GM23338 (cell line): Measurements from ENCODE around the gene RTL1. TPM values are rescaled to one million over a fixed set of nuclear protein-coding genes. Genes with fewer than 3 reads are reported as not detected.

ENCODE experiments used
- ATAC-seq: fragments of 200-7000 bp; cut with Tn5 transposase; 3 replicates; pipeline ENCODE4 v1.9.1; 2020
- DNase-seq: peaks from one replicate; pipeline ENCODE4 v3.0.0-alpha.2; 2015; ENCODE audit warnings: low spot score
- H2AFZ ChIP-seq: fragments of 200-600 bp; sonication (generic); 2 replicates; pipeline ENCODE4 v1.8.0; 2016; ENCODE audit warnings: antibody characterized with exemption, mild to moderate bottlenecking, moderate library complexity
- H3F3A ChIP-seq: fragments of 200-600 bp; sonication (generic); replicated peaks from 2 replicates; pipeline ENCODE4 v1.8.0; 2017; ENCODE audit warnings: antibody characterized with exemption, mixed run types, low read depth
- H3K27ac ChIP-seq: fragments of 200-600 bp; sonication (generic); 2 replicates; pipeline ENCODE4 v1.6.1; 2016; ENCODE audit warnings: low read depth
- H3K27me3 ChIP-seq: fragments of 200-600 bp; sonication (generic); 2 replicates; pipeline ENCODE4 v1.8.0; 2016; ENCODE audit warnings: mild to moderate bottlenecking, mixed run types, moderate library complexity; ENCODE audit not compliant: insufficient read depth
- H3K36me3 ChIP-seq: fragments of 200-600 bp; sonication (generic); 2 replicates; pipeline ENCODE4 v1.8.0; 2016; ENCODE audit warnings: mild to moderate bottlenecking; ENCODE audit not compliant: insufficient read depth
- H3K4me1 ChIP-seq: fragments of 200-600 bp; sonication (generic); 2 replicates; pipeline ENCODE4 v1.8.0; 2016; ENCODE audit warnings: mild to moderate bottlenecking, moderate library complexity; ENCODE audit not compliant: insufficient read depth
- H3K4me2 ChIP-seq: fragments of 200-600 bp; sonication (generic); 2 replicates; pipeline ENCODE4 v1.7.1; 2017; ENCODE audit warnings: mixed run types
- H3K4me3 ChIP-seq: fragments of 200-600 bp; sonication (generic); 2 replicates; pipeline ENCODE4 v1.6.1; 2016; ENCODE audit warnings: mixed run types
- H3K79me2 ChIP-seq: fragments of 200-600 bp; sonication (generic); replicated peaks from 2 replicates; pipeline ENCODE4 v1.8.0; 2017; ENCODE audit warnings: mild to moderate bottlenecking; ENCODE audit not compliant: insufficient read depth
- H3K9me2 ChIP-seq: fragments of 200-600 bp; sonication (generic); 2 replicates; pipeline ENCODE4 v1.8.0; 2017; ENCODE audit not compliant: insufficient read depth
- H4K20me1 ChIP-seq: fragments of 200-600 bp; sonication (generic); replicated peaks from 2 replicates; pipeline ENCODE4 v1.8.0; 2017; ENCODE audit warnings: mild to moderate bottlenecking; ENCODE audit not compliant: insufficient read depth
- H3K27ac Mint-ChIP-seq: 2 replicates; pipeline ENCODE4 v1.8.0; 2020; ENCODE audit warnings: inconsistent platforms, mild to moderate bottlenecking, moderate library complexity, mixed read lengths
- H3K27me3 Mint-ChIP-seq: 3 replicates; pipeline ENCODE4 v1.8.0; 2022; ENCODE audit warnings: low read depth, mild to moderate bottlenecking, moderate library complexity, mixed read lengths, inconsistent platforms; ENCODE audit not compliant: insufficient read depth, poor library complexity
- H3K36me3 Mint-ChIP-seq: 3 replicates; pipeline ENCODE4 v1.8.0; 2021; ENCODE audit warnings: low read depth, mild to moderate bottlenecking, inconsistent platforms, moderate library complexity, mixed read lengths
- H3K4me1 Mint-ChIP-seq: 3 replicates; pipeline ENCODE4 v1.8.0; 2020; ENCODE audit warnings: mild to moderate bottlenecking, inconsistent platforms, mixed read lengths
- H3K4me3 Mint-ChIP-seq: 3 replicates; pipeline ENCODE4 v1.8.0; 2021; ENCODE audit warnings: moderate library complexity, mild to moderate bottlenecking, inconsistent platforms, mixed read lengths
- H3K9me3 Mint-ChIP-seq: 3 replicates; pipeline ENCODE4 v1.8.0; 2020; ENCODE audit warnings: moderate library complexity, mild to moderate bottlenecking, inconsistent platforms, mixed read lengths
- EZH2 ChIP-seq: fragments of 200-600 bp; sonication (generic); IDR thresholded peaks from one replicate; pipeline ENCODE4 v1.8.0; 2017; ENCODE audit warnings: antibody characterized with exemption, mild to moderate bottlenecking, low read depth; ENCODE audit not compliant: unreplicated experiment
- EZH2phosphoT487 ChIP-seq: fragments of 200-600 bp; sonication (generic); IDR thresholded peaks from one replicate; pipeline ENCODE4 v1.8.1; 2018; ENCODE audit warnings: antibody characterized with exemption; ENCODE audit not compliant: unreplicated experiment
- JUNB ChIP-seq: IDR thresholded peaks from one replicate; pipeline ENCODE4 v1.6.1; 2016; ENCODE audit warnings: antibody characterized with exemption; ENCODE audit not compliant: unreplicated experiment
- NANOG ChIP-seq: IDR thresholded peaks from 2 replicates; pipeline ENCODE4 v1.6.1; 2016; ENCODE audit warnings: antibody characterized with exemption, borderline replicate concordance
- POLR2AphosphoS5 ChIP-seq: IDR thresholded peaks from 2 replicates; pipeline ENCODE4 v1.6.1; 2016; ENCODE audit warnings: antibody characterized with exemption, low read depth
- STAT1 ChIP-seq: IDR thresholded peaks from one replicate; pipeline ENCODE4 v1.6.1; 2016; ENCODE audit warnings: antibody characterized with exemption; ENCODE audit not compliant: unreplicated experiment
- ZNF114 ChIP-seq: fragments of 250-450 bp; sonication (Bioruptor Pico); IDR thresholded peaks from 2 replicates; pipeline ENCODE4 v1.5.0; 2020; ENCODE audit warnings: mild to moderate bottlenecking, moderate library complexity
- ZNF331 ChIP-seq: fragments of 250-450 bp; sonication (Bioruptor Pico); IDR thresholded peaks from 2 replicates; pipeline ENCODE4 v1.5.0; 2020; ENCODE audit warnings: low read depth, mild to moderate bottlenecking, moderate library complexity
- polyA plus RNA-seq: library from polyadenylated mRNA; unstranded; fragments of >200 nt; fragmentation: Nextera tagmentation; extraction: Ambion mirVana; gene quantifications from 2 replicates; pipeline ENCODE4 v1.2.1, GENCODE V29; 2016
- total RNA-seq: library from RNA; depleted of rRNA; stranded (reverse); fragments of >200 nt; shearing (Covaris generic); gene quantifications from 2 replicates; pipeline ENCODE4 v1.2.3, GENCODE V29; 2014
- TF ChIP-seq, protein P1 (sequence below), 2 experiments: fragments of 200-600 bp in 1 of 2; sonication (generic) in 1 of 2; conservative IDR thresholded peaks; 2 replicates each; pipeline versions ENCODE4 v1.5.1 to v1.6.1; 2016 to 2017; ENCODE audit warnings: antibody characterized with exemption in 2 of 2, low read depth in 2 of 2, mild to moderate bottlenecking in 2 of 2, moderate library complexity in 1 of 2

RTL1 gene
- total and polyA plus RNA-seq, 2 experiments from 2014 or later: not detected

DNA sequence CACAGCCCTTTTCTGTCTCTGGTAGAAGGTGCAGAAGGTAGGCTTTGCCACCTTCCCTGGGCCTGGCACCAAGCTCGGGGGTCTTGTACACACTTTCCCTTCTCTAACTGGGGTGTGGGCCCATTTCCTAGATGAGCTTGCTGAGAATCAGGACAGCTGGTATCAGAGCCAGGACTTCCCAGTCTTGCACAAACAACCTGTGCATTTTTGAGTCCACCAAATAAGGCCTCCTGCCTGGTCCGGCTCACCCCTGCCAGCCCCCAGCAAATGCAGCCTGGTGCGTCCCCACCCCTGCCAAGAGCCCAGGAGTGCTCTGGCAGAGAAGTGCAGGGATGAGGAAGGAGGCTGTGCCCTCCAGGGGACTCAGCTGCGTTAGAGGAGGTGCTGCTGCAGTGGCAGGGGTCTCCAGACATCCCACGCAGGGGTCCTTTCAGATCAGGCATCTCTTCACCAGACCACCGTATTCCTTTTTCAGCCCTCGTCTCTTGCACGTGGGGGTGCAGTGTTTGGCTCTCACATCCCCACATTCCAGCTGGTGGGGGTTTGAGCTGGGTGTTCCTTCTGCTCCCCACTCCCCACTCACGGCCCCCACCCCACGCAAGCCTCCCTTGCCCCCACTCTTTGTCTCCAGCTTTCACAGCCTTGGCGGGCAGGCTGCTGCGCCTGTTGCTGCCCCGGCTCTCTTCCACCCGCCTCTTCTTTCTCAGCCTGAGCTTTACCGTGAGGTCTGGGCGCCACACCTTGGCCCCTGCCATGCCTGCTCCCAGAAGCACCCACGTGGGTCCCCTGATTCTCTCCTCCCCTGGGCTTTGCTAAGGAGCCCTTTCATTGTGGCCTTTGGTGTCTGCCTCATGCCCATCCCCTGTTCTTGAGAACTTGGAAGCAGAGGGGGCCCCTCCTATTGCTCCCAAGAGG is 45.3 kb downstream of the RTL1 start:
- no peak overlapping the region for H3K4me3 ChIP-seq
- Mint-ChIP-seq H3K27me3 (peaks cover 3% of the 10 kb centered on the region), H3K36me3 (no peaks in the 10 kb centered on the region), H3K27ac (no peak overlapping the region), H3K4me3 (no peak overlapping the region), H3K4me1 (no peaks in the 10 kb centered on the region; the same call in 2 of the 3 replicates), H3K9me3 (peaks cover 9% of the 10 kb centered on the region)
- H3K36me3 ChIP-seq: no peaks in the 10 kb centered on the region
- no peak for ATAC-seq
- no peak overlapping the region for H2AFZ ChIP-seq
- no peak overlapping the region for H3K4me2 ChIP-seq
- no peak overlapping the region for H3K27ac ChIP-seq
- no peaks in the 10 kb centered on the region for H3K79me2 ChIP-seq
- no peaks in the 10 kb centered on the region for H3F3A ChIP-seq
- TF ChIP-seq STAT1 (no peak), EZH2 (no peak), ZNF114 (CRISPR knock-in tag) (no peak), POLR2AphosphoS5 (no peak), EZH2phosphoT487 (no peak)
- TF ChIP-seq, protein P1, sequence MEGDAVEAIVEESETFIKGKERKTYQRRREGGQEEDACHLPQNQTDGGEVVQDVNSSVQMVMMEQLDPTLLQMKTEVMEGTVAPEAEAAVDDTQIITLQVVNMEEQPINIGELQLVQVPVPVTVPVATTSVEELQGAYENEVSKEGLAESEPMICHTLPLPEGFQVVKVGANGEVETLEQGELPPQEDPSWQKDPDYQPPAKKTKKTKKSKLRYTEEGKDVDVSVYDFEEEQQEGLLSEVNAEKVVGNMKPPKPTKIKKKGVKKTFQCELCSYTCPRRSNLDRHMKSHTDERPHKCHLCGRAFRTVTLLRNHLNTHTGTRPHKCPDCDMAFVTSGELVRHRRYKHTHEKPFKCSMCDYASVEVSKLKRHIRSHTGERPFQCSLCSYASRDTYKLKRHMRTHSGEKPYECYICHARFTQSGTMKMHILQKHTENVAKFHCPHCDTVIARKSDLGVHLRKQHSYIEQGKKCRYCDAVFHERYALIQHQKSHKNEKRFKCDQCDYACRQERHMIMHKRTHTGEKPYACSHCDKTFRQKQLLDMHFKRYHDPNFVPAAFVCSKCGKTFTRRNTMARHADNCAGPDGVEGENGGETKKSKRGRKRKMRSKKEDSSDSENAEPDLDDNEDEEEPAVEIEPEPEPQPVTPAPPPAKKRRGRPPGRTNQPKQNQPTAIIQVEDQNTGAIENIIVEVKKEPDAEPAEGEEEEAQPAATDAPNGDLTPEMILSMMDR (conservative IDR thresholded peaks at IDR 0.05; ENCODE audit: low read depth in 2 of 2): 0 out of 4 replicates have a peak, but pooled peaks of 1 of the 2 experiments have one; percentile 6
- no peaks in the 10 kb centered on the region for H3K27me3 ChIP-seq
- no peak for DNase-seq
- 0 out of 2 replicates have a peak, but pooled peaks cover 6% of the 10 kb centered on the region for H3K9me2 ChIP-seq
- no peaks in the 10 kb centered on the region for H4K20me1 ChIP-seq
- H3K4me1 ChIP-seq: no peaks in the 10 kb centered on the region

DNA sequence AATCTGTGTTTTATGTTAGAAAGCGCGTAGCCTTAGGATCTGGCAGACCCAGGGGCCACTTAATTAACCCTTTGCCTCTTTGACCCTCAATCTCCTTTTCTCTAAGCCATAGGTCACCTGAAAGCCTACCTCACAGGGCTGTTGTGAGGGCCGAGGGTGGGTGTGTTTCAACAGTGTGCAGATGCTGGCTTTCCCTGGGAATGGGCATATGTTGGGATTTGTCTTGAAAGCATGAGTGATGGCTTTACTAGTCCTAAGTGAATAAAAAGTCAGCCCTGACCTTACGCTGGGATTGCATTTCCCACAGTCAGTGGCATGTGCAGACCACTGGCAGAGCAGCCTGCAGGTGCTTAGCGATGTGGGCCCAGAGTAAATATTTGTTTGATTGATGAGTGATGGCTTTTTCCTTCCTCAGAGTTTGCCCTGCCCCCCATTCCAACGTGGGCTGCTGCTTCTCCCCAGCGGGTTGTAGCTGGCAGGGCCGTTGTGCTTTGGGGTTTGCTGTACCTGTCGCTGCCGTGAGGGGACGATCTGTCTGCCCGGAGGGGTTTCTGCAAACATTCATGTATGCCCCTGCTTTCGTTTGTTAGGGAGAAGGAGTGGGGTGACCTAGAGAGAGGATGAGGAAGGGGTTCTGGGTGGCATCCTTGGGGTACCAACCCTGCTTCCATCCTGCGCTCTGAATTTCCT is 46.1 kb downstream of the RTL1 start:
- Histone ChIP-seq H3K36me3 (no peaks in the 10 kb centered on the region), H3K4me1 (no peaks in the 10 kb centered on the region), H3K27me3 (no peaks in the 10 kb centered on the region), H3K4me2 (no peak overlapping the region), H3F3A (no peaks in the 10 kb centered on the region), H3K27ac (no peak overlapping the region), H3K79me2 (no peaks in the 10 kb centered on the region), H3K4me3 (no peak overlapping the region), H3K9me2 (0 out of 2 replicates have a peak, but pooled peaks cover 3% of the 10 kb centered on the region), H2AFZ (no peak overlapping the region), H4K20me1 (no peaks in the 10 kb centered on the region)
- DNase-seq (no peak), ATAC-seq (no peak)
- Mint-ChIP-seq H3K4me3 (no peak overlapping the region), H3K36me3 (no peaks in the 10 kb centered on the region), H3K27ac (no peak overlapping the region), H3K4me1 (no peaks in the 10 kb centered on the region; the same call in 2 of the 3 replicates), H3K9me3 (peaks cover 3% of the 10 kb centered on the region; the same call in 1 of the 3 replicates), H3K27me3 (peaks cover 2% of the 10 kb centered on the region)
- TF ChIP-seq NANOG: no peak
- TF ChIP-seq ZNF331 (CRISPR knock-in tag): no peak
- TF ChIP-seq JUNB: no peak
